Astrocyte of the spinal cord (primary cell): ENCODE data around the gene MRPL38.

Experiments
- DNase-seq: peaks from one replicate; pipeline ENCODE4 v3.0.0; 2011; ENCODE audit warnings: low read depth, low spot score
- H3K4me3 ChIP-seq: 2 replicates; pipeline ENCODE4 v1.5.1; 2011; ENCODE audit warnings: low read depth, mild to moderate bottlenecking, low read length, moderate library complexity
- in situ Hi-C: cut with HindIII; loops from 2 replicates; pipeline ENCODE4 v1.10.0; 2017; ENCODE audit warnings: low sequenced_read_pairs
- TF ChIP-seq, protein P1 (sequence below): IDR thresholded peaks from 2 replicates; pipeline ENCODE4 v1.5.1; 2012; ENCODE audit warnings: low read depth, mild to moderate bottlenecking, low read length, inconsistent platforms

The MRPL38 gene

DNA sequence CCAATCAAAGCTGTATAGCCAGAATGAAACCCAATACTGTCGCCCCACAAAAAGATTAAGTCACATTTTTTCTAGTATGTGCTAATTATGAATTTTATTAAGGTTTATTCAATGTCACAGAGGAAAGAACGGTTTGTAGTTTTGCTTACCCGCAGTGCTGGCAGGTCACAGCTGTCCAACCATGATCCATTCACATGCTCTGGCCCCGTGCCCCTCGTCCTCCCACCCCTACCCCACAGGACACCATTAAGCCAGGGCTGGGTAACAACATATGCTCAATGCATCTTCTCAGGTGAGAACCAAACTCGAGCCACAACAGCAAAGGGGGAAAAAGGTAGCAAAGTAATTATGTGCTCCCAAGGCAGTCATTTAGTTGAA lies 36.7 kb upstream of the MRPL38 start:
- DNase-seq = no peak
- in situ Hi-C loops = no loop called here
- TF ChIP-seq, protein P1, sequence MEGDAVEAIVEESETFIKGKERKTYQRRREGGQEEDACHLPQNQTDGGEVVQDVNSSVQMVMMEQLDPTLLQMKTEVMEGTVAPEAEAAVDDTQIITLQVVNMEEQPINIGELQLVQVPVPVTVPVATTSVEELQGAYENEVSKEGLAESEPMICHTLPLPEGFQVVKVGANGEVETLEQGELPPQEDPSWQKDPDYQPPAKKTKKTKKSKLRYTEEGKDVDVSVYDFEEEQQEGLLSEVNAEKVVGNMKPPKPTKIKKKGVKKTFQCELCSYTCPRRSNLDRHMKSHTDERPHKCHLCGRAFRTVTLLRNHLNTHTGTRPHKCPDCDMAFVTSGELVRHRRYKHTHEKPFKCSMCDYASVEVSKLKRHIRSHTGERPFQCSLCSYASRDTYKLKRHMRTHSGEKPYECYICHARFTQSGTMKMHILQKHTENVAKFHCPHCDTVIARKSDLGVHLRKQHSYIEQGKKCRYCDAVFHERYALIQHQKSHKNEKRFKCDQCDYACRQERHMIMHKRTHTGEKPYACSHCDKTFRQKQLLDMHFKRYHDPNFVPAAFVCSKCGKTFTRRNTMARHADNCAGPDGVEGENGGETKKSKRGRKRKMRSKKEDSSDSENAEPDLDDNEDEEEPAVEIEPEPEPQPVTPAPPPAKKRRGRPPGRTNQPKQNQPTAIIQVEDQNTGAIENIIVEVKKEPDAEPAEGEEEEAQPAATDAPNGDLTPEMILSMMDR = no peak
- peak overlapping the region; percentile 28 for H3K4me3 ChIP-seq

DNA sequence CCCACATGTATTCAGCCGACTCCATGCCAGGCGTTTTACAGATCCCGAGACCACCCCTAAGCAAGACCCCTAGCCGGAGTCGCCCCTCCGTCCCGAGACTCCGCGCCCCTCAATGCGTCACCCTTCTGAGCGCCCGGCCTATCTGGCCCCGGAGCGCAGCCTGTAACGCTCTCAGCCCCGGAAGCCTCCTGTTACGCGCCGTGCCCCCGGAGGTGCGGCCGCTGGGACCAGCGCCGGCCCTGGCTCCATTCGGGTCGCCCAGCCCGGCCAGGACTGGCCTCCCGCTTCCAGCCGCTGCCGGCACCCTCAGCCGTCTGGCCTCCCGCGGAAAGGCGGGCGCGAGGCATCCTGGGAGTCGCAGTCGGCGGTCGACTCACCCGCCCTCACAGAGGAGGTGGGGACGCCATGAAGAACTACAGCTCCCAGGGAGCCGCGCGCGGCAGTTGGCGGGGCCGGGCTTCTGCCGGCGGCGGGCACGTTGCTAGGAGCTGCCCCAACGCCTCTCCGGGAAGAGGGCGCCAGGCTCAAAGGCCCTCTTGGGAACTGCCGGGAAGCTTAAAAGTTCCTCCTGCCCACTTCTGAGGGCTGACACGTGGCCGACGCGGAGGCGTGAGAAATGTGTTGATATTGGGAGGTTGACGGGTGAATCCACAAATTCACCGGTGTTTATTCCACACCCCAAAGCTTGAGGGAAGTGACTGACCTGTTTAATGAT lies 36.2 kb upstream of the MRPL38 start, which contains the start of gene FBF1:
TSS of gene FBF1 (minus strand) at position 316 of the 715 bp plus-strand sequence. CDS start 2,893 bp downstream, outside the sequence.
- TF ChIP-seq, protein P1 = no peak
- in situ Hi-C loops = no loop called here
- peak; percentile 95 for DNase-seq
- H3K4me3 ChIP-seq = peak within 1 kb of the TSS; percentile 78

DNA sequence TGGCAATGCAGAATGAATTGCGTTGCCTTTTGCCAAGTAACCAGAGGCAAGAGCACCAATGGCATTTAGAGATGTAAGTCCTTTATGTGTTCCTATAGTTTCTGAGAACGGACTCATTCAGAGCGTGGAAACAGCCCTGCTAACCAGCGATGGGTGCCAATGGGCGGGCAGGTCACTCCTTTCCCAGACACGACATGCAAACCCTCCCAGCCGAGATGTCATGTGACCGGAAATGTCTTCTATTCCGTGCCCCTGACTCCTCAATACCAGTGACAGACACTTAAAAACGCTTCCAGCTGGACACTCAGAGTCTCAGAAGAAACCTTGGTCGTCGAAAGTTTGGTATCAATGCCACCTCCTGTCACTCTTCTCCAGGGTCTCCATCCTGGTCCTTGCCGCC lies 33.0 kb upstream of the MRPL38 start:
- no peak overlapping the region for H3K4me3 ChIP-seq
- TF ChIP-seq, protein P1 = no peak
- no peak for DNase-seq
- in situ Hi-C loops = no loop called here

DNA sequence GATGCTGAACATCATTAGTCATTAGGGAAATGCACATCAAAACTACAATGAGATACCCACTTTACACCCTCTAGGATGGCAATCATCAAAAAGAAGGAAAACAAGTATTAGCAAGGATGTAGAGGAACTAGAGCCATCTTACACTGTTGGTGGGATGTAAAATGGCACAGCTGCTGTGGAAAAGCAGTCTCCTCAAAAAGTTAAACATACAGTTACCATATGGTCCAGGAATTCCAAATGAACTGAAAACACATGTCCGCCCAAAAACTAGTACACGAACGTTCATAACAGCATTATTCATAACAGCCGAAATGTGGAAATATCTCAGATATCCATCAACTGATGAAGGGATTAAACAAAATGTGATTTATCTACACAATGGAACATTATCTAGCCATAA lies 29.1 kb upstream of the MRPL38 start:
- TF ChIP-seq, protein P1 = no peak

DNA sequence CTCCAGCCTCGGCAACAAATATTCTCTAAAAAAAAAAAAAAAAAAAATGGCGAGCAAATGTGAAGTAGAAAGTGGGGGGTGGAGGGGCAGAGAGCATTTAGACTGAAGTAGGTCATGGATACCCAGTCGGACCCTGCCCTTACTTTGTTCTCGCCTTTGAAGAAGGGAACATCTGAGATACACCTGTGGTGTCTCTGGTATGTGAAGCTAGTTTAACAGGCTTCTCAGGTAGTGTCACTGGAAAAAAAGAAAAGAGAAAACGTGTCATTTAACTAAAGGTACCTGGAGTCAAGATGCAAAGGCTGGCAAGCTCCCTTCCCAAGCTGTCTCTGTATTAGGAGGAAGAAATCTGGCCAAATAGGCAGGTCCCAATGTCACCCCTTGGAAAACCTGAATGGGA lies 28.2 kb upstream of the MRPL38 start:
- in situ Hi-C loops = no loop called here
- H3K4me3 ChIP-seq = no peak overlapping the region
- DNase-seq = no peak
- TF ChIP-seq, protein P1 = no peak

More for the DNA sequence above, 29.1 kb upstream of the MRPL38 start:
- no peak for DNase-seq
- in situ Hi-C loops = no loop called here
- no peak overlapping the region for H3K4me3 ChIP-seq

DNA sequence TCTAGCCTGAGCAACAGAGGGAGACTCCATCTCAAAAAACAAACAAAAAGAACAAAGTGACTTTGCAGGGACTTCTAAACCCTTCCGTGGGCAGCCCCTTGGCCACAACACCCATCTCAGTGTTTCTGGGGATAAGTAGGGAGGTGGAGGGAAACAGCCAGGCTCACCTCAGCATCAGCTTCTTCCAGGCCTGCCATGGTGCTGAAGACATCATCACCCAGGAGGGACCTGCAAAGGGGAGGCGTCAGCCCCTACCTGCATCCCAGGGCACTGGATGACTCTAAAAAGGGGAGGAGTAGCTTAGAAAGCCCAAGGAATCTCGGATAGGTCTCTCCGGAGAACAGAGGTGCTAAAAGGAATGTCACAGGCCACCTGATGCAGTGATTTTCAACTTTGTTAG lies 26.4 kb upstream of the MRPL38 start:
- TF ChIP-seq, protein P1 = no peak
- in situ Hi-C loops = no loop called here
- no peak overlapping the region for H3K4me3 ChIP-seq
- DNase-seq = no peak
